Keratinocyte (primary cell): ENCODE measurements around the gene COL6A2. TPM values are rescaled to one million over a fixed set of nuclear protein-coding genes. Genes with fewer than 3 reads are reported as not detected.

Experiments
- DNase-seq: peaks from one replicate; pipeline ENCODE4 v3.0.0-alpha.2; 2011; ENCODE audit warnings: low read depth, missing footprints, low spot score
- FAIRE-seq: peaks from 2 replicates; lab custom pipeline; 2011; peaks lifted over from hg19 to GRCh38; lab: Jason Lieb, UNC
- H2AFZ ChIP-seq: 2 replicates; pipeline ENCODE4 v1.6.0; 2012; ENCODE audit warnings: low read length, control low read depth, inconsistent platforms; ENCODE audit not compliant: control insufficient read depth
- H3K27ac ChIP-seq: 2 replicates; pipeline ENCODE4 v1.5.1; 2011; ENCODE audit warnings: low read length; ENCODE audit not compliant: control insufficient read depth, insufficient read depth
- H3K27me3 ChIP-seq: 3 replicates; pipeline ENCODE4 v1.6.0; 2011; ENCODE audit warnings: low read length; ENCODE audit not compliant: control insufficient read depth, insufficient read depth; ENCODE audit errors: extremely low read depth
- H3K36me3 ChIP-seq, 2 experiments: 2 replicates in 1 of 2; 3 replicates in 1 of 2; pipeline ENCODE4 v1.5.1; 2011; ENCODE audit warnings: low read length in 2 of 2, mild to moderate bottlenecking in 1 of 2; ENCODE audit not compliant: control insufficient read depth in 2 of 2, insufficient read depth in 2 of 2; ENCODE audit errors: extremely low read depth in 1 of 2
- H3K4me1 ChIP-seq: 3 replicates; pipeline ENCODE4 v1.5.1; 2011; ENCODE audit warnings: low read length; ENCODE audit not compliant: control insufficient read depth, insufficient read depth; ENCODE audit errors: extremely low read depth
- H3K4me2 ChIP-seq: 3 replicates; pipeline ENCODE4 v1.6.0; 2011; ENCODE audit warnings: low read depth, low read length; ENCODE audit not compliant: control insufficient read depth, insufficient read depth; ENCODE audit errors: extremely low read depth
- H3K4me3 ChIP-seq, 3 experiments: fragments of 200-600 bp in 1 of 3; sonication (generic) in 1 of 3; 2 replicates in 2 of 3; 3 replicates in 1 of 3; pipeline ENCODE4 v1.5.1; 2011 to 2016; ENCODE audit warnings: low read length in 3 of 3, mild to moderate bottlenecking in 3 of 3, control low read depth in 2 of 3, inconsistent platforms in 1 of 3, low read depth in 1 of 3, mixed read lengths in 1 of 3, mixed run types in 1 of 3, moderate library complexity in 1 of 3; ENCODE audit not compliant: control insufficient read depth in 2 of 3, insufficient read depth in 2 of 3; ENCODE audit errors: extremely low read depth in 1 of 3
- H3K79me2 ChIP-seq: 2 replicates; pipeline ENCODE4 v1.6.0; 2012; ENCODE audit warnings: low read length; ENCODE audit not compliant: control insufficient read depth, insufficient read depth
- H3K9ac ChIP-seq: 3 replicates; pipeline ENCODE4 v1.6.0; 2011; ENCODE audit warnings: low read length; ENCODE audit not compliant: control insufficient read depth, insufficient read depth; ENCODE audit errors: extremely low read depth
- H3K9me1 ChIP-seq: 3 replicates; pipeline ENCODE4 v1.6.0; 2011; ENCODE audit warnings: low read length; ENCODE audit not compliant: control insufficient read depth, insufficient read depth; ENCODE audit errors: extremely low read depth
- H3K9me3 ChIP-seq: 2 replicates; pipeline ENCODE4 v1.5.1; 2012; ENCODE audit warnings: low read depth, low read length; ENCODE audit not compliant: control insufficient read depth
- H4K20me1 ChIP-seq: 3 replicates; pipeline ENCODE4 v1.6.0; 2011; ENCODE audit warnings: low read length; ENCODE audit not compliant: control insufficient read depth, insufficient read depth; ENCODE audit errors: extremely low read depth
- EZH2 ChIP-seq: IDR thresholded peaks from one replicate; pipeline ENCODE4 v1.6.1; 2012; ENCODE audit warnings: inconsistent platforms, mild to moderate bottlenecking, low read length, moderate library complexity
- dilution Hi-C: fragments of 300-500 bp; cut with MboI; formaldehyde crosslinking; loops from one replicate; pipeline ENCODE4 v1.7.0; 2020; ENCODE audit warnings: low sequenced_read_pairs; ENCODE audit not compliant: extremely low pct_ligation_motif_present
- polyA plus RNA-seq, 5 experiments: library from polyadenylated mRNA; depleted of rRNA in 3 of 5; stranded (reverse) in 3 of 5; stranded (forward) in 1 of 5; unstranded in 1 of 5; fragments of >200 nt; gene quantifications; 1 replicate in 1 of 5; 2 replicates in 3 of 5; 3 replicates in 1 of 5; pipeline versions ENCODE4 v1.2.1 to v1.2.3, GENCODE V29; 2011 to 2012; ENCODE audit warnings: missing spikeins in 2 of 5, low read depth in 1 of 5, low replicate concordance in 1 of 5
- TF ChIP-seq, protein P1 (sequence below), 3 experiments: IDR thresholded peaks in 1 of 3; conservative IDR thresholded peaks in 1 of 3; optimal IDR thresholded peaks in 1 of 3; 2 replicates in 2 of 3; 3 replicates in 1 of 3; pipeline versions ENCODE3 to v1.5.1; 2011; ENCODE audit warnings: low read length in 3 of 3, mild to moderate bottlenecking in 3 of 3, moderate library complexity in 2 of 3, control low read depth in 1 of 3, inconsistent platforms in 1 of 3; ENCODE audit not compliant: insufficient read depth in 2 of 3; ENCODE audit errors: extremely low read depth in 1 of 3

Gene COL6A2
- polyA plus RNA-seq, 1 donor (not counting 4 experiments of a cell fraction or from before 2014, with no cell fraction given) = 0.03 TPM

DNA sequence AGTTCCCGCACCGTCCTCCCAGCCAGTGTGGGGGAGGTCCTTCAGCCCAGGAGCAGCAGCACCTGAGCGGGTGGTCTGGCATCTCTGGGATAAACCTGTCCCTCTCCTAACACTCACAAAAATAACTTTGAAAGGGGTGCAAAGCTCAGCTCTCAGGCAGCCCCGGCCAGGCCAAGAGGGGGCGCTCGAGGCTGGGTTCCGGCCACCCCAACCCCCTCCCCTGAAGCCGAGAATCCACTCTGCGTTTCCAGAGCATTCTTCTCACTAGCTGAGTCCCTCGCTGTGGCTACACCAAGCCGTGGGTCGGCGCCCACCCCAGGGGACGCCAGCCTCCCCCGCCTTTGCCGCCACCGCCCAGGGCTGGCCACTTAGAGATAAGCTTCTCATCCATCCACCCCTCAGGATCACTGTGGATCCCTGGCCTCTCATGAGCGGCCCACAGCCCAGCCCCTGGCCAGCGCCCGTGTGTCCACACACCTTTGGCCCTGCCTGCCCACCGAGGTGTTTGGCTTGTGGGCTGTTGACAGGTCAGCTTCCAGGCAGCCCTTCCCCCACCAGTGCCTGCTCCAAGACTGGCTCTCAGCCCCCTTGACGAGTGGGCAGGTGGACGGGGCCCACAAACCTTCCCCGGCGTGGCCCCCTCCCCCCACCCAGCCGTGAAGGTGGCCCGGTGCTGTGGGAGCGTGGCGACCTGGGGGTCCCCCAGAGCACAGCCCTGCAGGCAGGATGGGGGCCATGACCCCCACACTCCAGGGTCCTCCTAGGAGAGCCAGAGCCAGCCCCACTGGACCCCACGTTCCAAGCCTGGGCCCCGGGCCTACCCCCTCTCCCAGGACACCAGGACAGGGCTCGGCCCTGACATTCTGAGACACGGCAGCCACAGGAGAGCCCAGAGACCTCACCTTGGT is 55.6 kb downstream of the COL6A2 start:
- H2AFZ ChIP-seq = peak overlapping the region; percentile 37
- no peaks in the 10 kb centered on the region for H3K27me3 ChIP-seq
- no peak for FAIRE-seq
- no peaks in the 10 kb centered on the region for H3K4me1 ChIP-seq
- H3K9me3 ChIP-seq = no peaks in the 10 kb centered on the region
- TF ChIP-seq, protein P1, sequence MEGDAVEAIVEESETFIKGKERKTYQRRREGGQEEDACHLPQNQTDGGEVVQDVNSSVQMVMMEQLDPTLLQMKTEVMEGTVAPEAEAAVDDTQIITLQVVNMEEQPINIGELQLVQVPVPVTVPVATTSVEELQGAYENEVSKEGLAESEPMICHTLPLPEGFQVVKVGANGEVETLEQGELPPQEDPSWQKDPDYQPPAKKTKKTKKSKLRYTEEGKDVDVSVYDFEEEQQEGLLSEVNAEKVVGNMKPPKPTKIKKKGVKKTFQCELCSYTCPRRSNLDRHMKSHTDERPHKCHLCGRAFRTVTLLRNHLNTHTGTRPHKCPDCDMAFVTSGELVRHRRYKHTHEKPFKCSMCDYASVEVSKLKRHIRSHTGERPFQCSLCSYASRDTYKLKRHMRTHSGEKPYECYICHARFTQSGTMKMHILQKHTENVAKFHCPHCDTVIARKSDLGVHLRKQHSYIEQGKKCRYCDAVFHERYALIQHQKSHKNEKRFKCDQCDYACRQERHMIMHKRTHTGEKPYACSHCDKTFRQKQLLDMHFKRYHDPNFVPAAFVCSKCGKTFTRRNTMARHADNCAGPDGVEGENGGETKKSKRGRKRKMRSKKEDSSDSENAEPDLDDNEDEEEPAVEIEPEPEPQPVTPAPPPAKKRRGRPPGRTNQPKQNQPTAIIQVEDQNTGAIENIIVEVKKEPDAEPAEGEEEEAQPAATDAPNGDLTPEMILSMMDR (optimal IDR thresholded peaks at IDR 0.05 in 1 of 3, IDR thresholded peaks at IDR 0.05 in 1 of 3, conservative IDR thresholded peaks at IDR 0.05 in 1 of 3; ENCODE audit: extremely low read depth in 1 of 3, insufficient read depth in 2 of 3, low read length in 3 of 3) = peak; percentile 69 to 88 (median 71)
- TF ChIP-seq EZH2 = no peak
- no peak overlapping the region for H3K9ac ChIP-seq
- dilution Hi-C loops = no loop called here
- peak overlapping the region; percentile 41 for H3K4me2 ChIP-seq
- no peaks in the 10 kb centered on the region for H4K20me1 ChIP-seq
- H3K9me1 ChIP-seq = no peaks in the 10 kb centered on the region
- peak overlapping the region in 2 of 3 experiments; percentile 2 to 13 for H3K4me3 ChIP-seq
- no peaks in the 10 kb centered on the region for H3K36me3 ChIP-seq
- no peak overlapping the region for H3K27ac ChIP-seq
- DNase-seq = no peak
- H3K79me2 ChIP-seq = no peaks in the 10 kb centered on the region

DNA sequence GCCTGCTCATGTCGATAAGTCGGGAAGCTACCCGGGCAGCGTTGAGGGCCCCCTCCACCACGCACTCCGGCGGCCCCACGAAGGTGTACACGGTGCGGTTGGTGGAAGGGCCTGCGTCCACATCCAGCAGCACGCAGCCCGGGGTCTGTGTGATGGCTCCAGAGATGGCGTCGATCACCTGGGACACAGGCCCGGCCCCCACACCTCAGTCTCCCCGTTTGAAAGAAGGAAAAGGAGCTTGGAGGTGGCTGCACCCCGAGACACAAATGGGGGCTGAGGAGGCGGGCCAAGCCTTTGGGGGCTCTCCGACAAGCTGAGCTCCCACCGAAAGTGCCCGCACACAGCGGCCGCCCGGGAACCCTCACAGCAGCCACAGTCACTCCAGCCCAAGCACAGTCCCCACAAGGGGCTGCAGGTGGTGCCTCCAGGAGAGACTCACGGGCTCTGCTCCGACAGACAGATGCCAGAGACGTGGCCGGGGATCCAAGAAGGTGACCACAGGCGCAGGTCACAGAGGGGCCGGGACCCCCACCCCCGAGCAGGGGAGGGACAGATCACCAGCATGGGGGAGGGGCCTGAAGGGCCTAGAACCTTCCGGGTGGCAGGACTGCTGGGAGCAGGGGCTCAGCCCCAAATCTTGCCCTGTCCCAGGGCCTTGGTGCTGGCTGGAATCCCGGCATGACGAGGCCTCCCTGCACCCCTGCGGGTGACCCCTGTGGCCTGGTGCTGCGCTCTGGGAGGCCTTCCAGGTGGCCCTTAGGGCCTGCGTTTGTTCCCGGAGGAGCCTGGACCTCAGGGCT is 56.4 kb downstream of the COL6A2 start:
- Histone ChIP-seq H3K27me3 (no peaks in the 10 kb centered on the region), H3K9me1 (no peaks in the 10 kb centered on the region), H3K9me3 (no peaks in the 10 kb centered on the region), H3K27ac (no peak overlapping the region), H2AFZ (no peak overlapping the region), H4K20me1 (no peaks in the 10 kb centered on the region), H3K4me1 (no peaks in the 10 kb centered on the region), H3K36me3 (no peaks in the 10 kb centered on the region), H3K4me3 (no peak overlapping the region), H3K4me2 (no peak overlapping the region), H3K79me2 (no peaks in the 10 kb centered on the region), H3K9ac (no peak overlapping the region)
- no peak for FAIRE-seq
- dilution Hi-C loops = no loop called here
- TF ChIP-seq, protein P1 (optimal IDR thresholded peaks at IDR 0.05 in 1 of 3, IDR thresholded peaks at IDR 0.05 in 1 of 3, conservative IDR thresholded peaks at IDR 0.05 in 1 of 3; ENCODE audit: extremely low read depth in 1 of 3, insufficient read depth in 2 of 3, low read length in 3 of 3) = no peak
- TF ChIP-seq EZH2 = no peak
- DNase-seq = no peak
